ENCODE results near the gene ATAD3C.

DNA sequence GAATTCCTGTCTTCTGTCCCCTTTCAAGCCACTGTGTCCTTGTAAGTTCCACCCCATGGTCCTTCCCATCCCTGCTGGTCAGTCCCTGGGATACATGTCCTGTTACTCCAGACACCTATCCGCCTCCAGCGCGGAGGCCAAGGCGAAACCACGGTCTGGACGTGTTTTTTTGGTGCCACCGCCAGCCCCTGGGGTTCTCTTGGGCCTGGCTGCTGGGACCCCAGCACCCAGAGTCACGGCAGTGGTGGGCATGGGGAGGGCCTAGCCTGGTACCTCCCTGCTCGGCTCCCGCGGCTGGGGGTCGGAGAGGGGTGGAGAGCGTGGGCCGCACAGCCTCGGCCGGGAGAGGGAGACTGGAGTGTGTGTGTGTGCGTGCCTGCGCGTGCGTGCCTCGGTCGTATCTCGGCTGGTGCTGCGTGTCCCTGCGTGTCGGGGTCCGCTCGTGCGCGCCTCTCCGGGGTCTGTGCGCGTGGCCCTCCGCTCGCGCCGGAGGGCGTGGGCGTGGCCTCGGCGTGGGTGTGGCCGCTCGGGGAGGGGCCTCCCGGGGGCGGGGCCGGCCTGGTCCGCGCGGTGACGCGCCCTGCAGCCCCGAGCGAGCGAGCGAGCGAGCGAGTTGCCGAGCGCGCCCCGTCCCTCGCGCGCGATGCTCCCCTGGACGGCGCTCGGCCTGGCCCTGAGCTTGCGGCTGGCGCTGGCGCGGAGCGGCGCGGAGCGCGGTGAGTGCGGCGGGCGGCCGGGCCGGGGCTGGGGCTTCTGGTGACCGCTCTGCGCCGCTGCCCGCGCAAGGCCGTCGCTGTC lies 14.2 kb upstream of the ATAD3C start, which contains the start of gene VWA1:
- TF ChIP-seq, protein P1, sequence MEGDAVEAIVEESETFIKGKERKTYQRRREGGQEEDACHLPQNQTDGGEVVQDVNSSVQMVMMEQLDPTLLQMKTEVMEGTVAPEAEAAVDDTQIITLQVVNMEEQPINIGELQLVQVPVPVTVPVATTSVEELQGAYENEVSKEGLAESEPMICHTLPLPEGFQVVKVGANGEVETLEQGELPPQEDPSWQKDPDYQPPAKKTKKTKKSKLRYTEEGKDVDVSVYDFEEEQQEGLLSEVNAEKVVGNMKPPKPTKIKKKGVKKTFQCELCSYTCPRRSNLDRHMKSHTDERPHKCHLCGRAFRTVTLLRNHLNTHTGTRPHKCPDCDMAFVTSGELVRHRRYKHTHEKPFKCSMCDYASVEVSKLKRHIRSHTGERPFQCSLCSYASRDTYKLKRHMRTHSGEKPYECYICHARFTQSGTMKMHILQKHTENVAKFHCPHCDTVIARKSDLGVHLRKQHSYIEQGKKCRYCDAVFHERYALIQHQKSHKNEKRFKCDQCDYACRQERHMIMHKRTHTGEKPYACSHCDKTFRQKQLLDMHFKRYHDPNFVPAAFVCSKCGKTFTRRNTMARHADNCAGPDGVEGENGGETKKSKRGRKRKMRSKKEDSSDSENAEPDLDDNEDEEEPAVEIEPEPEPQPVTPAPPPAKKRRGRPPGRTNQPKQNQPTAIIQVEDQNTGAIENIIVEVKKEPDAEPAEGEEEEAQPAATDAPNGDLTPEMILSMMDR (IDR thresholded peaks at IDR 0.05) = peak in 1 of 4 experiments; percentile 4
- TF ChIP-seq POLR2A (IDR thresholded peaks at IDR 0.05) = peak in 1 of 2 donors; percentile 54

Data from gastroesophageal sphincter (tissue), 3 donors.